Stimulated activated naive CD8-positive, alpha-beta T cell treated with anti-CD3 and anti-CD28 coated beads, Interleukin-15, Interleukin-2, amounts not matched to agents 100 U/mL and 50 U/mL, for 24 hours (primary cell): ENCODE data around the gene KANK2.
A peak's percentile ranks its signal among the peaks of the same experiment; 100 is the strongest.
"Not testable (repeated sequence)": the region's sequence is repeated elsewhere in the genome, so short reads cannot be mapped to it uniquely, and the experiment has no call there.

Experiments used
- ATAC-seq: fragments of 150-1000 bp; cut with Tn5 transposase; one replicate; pipeline ENCODE4 v1.10.0; 2021
- DNase-seq: peaks from one replicate; pipeline ENCODE4 v3.0.0; 2021

Gene KANK2

GRCh38 chr19:11172576-11172975, 24.8 kb downstream of the KANK2 start:
- no peak for DNase-seq
- no peak for ATAC-seq

GRCh38 chr19:11171144-11171543, 26.2 kb downstream of the KANK2 start:
- no peak for DNase-seq
- no peak for ATAC-seq

- ATAC-seq, result no peak
- DNase-seq, result no peak
These were observed 27.3 kb downstream of the KANK2 start for GRCh38 chr19:11169896-11170678.

- ATAC-seq (no peak), DNase-seq (no peak)
These were observed 28.8 kb downstream of the KANK2 start for GRCh38 chr19:11168568-11168967.

- ATAC-seq, result no peak
- no peak for DNase-seq
These were observed 30.8 kb downstream of the KANK2 start for GRCh38 chr19:11166281-11167142.

- ATAC-seq (no peak), DNase-seq (no peak)
These were observed 31.8 kb downstream of the KANK2 start for GRCh38 chr19:11165486-11166030.

GRCh38 chr19:11164879-11165406, 32.4 kb downstream of the KANK2 start:
- DNase-seq, result no peak
- ATAC-seq, result no peak

GRCh38 chr19:11164296-11164695, 33.0 kb downstream of the KANK2 start:
- ATAC-seq, result no peak
- no peak for DNase-seq

GRCh38 chr19:11160440-11160768, 36.9 kb downstream of the KANK2 start:
- not testable (repeated sequence) for ATAC-seq

GRCh38 chr19:11159598-11160439, 37.5 kb downstream of the KANK2 start:
- ATAC-seq (no peak), DNase-seq (no peak)

More at GRCh38 chr19:11160440-11160768, 36.9 kb downstream of the KANK2 start:
- not testable (repeated sequence) for DNase-seq

- peak; percentile 93 for DNase-seq
- peak; percentile 99 for ATAC-seq
These were observed 41.8 kb downstream of the KANK2 start, which contains the start of gene SPC24 for GRCh38 chr19:11155373-11156120. SPC24 (minus strand) TSS chr19:11155782; CDS start chr19:11155776, 6 bp downstream.

- ATAC-seq (no peak), DNase-seq (no peak)
These were observed 42.7 kb downstream of the KANK2 start for GRCh38 chr19:11154683-11155047.

- DNase-seq (no peak), ATAC-seq (no peak)
These were observed 44.9 kb downstream of the KANK2 start for GRCh38 chr19:11152318-11153062.

- ATAC-seq, result no peak
These were observed 46.2 kb downstream of the KANK2 start for GRCh38 chr19:11151181-11151580.

GRCh38 chr19:11148001-11148400, 49.3 kb downstream of the KANK2 start:
- no peak for DNase-seq
- ATAC-seq, result no peak

More at GRCh38 chr19:11151181-11151580, 46.2 kb downstream of the KANK2 start:
- DNase-seq, result no peak

- no peak for DNase-seq
- no peak for ATAC-seq
These were observed 51.8 kb downstream of the KANK2 start for GRCh38 chr19:11145536-11145924.

- DNase-seq, result no peak
These were observed 54.7 kb downstream of the KANK2 start for GRCh38 chr19:11142528-11143171.

GRCh38 chr19:11141937-11142527, 55.3 kb downstream of the KANK2 start:
- no peak for ATAC-seq
- no peak for DNase-seq

More at GRCh38 chr19:11142528-11143171, 54.7 kb downstream of the KANK2 start:
- peak; percentile 7 for ATAC-seq

- ATAC-seq (no peak), DNase-seq (no peak)
These were observed 56.4 kb downstream of the KANK2 start for GRCh38 chr19:11140896-11141295.
